Right lobe of liver (tissue), 6 donors: ENCODE measurements around the gene ZFP42. TPM values are rescaled to one million over a fixed set of nuclear protein-coding genes. Genes with fewer than 3 reads are reported as not detected.
A peak's percentile ranks its signal among the peaks of the same experiment; 100 is the strongest.

Experiments
- ATAC-seq, 4 donors: fragments of 200-7000 bp; cut with Tn5 transposase; one replicate each; pipeline ENCODE4 v1.9.1; 2020; ENCODE audit warnings: mild to moderate bottlenecking in 4 of 4, moderate library complexity in 4 of 4
- DNase-seq, 3 donors: peaks; one replicate each; pipeline ENCODE4 v3.0.0-alpha.2; 2020
- H3K27ac ChIP-seq, 3 donors: fragments of 200-600 bp; one replicate each; pipeline ENCODE4 v1.8.0; 2022
- H3K27me3 ChIP-seq, 2 donors: fragments of 200-600 bp; one replicate each; pipeline ENCODE4 v1.8.0; 2022
- H3K36me3 ChIP-seq, 4 donors: fragments of 200-600 bp; sonication (generic) in 1 of 4; one replicate each; pipeline versions ENCODE4 v1.5.1 to v1.8.0; 2017 to 2022; ENCODE audit warnings: control low read depth in 1 of 4
- H3K4me1 ChIP-seq, 4 donors: fragments of 200-600 bp; sonication (generic) in 1 of 4; one replicate each; pipeline versions ENCODE4 v1.5.1 to v1.8.0; 2017 to 2022; ENCODE audit warnings: control low read depth in 1 of 4
- H3K4me3 ChIP-seq, 3 donors: fragments of 200-600 bp; one replicate each; pipeline ENCODE4 v1.8.0; 2022
- H3K9me3 ChIP-seq, 4 donors: fragments of 200-600 bp; sonication (generic) in 1 of 4; one replicate each; pipeline versions ENCODE4 v1.5.1 to v1.8.0; 2017 to 2022; ENCODE audit warnings: control low read depth in 1 of 4
- POLR2A ChIP-seq: fragments of 450-650 bp; IDR thresholded peaks from one replicate; pipeline ENCODE4 v1.6.1; 2017; ENCODE audit warnings: antibody characterized with exemption, mild to moderate bottlenecking
- WGBS: methylation state at CpG from one replicate; pipeline ENCODE4 v1.1.6; 2018; ENCODE audit warnings: low coverage, low lambda C conversion rate; ENCODE audit not compliant: insufficient coverage; ENCODE audit errors: missing lambda C conversion rate; 5-methylcytosine and 5-hydroxymethylcytosine counted together
- intact Hi-C, 2 donors: fragments of 100-400 bp; cut with DNase I; formaldehyde crosslinking; loops; one replicate each; pipeline versions ENCODE4 v1.11.2 to v1.14.1; 2022
- long read RNA-seq: library from polyadenylated mRNA; unstranded; transcript quantifications from one replicate; pipeline ENCODE4 v2.0.0, GENCODE V29; 2019
- total RNA-seq, 6 experiments: library from RNA; depleted of rRNA in 2 of 6; stranded (reverse); fragments of >200 nt in 2 of 6; fragmentation: NEBNext Ultra II Directional in 3 of 6; extraction: Animal tissue kit (Norgen Biotek cat#: 25700) in 3 of 6; gene quantifications; one replicate each; pipeline versions ENCODE4 v1.1.0 to v1.2.4, GENCODE V29; 2016 to 2023
- TF ChIP-seq, protein P1 (sequence below), 4 donors: fragments of 200-600 bp in 3 of 4; fragments of 450-650 bp in 1 of 4; IDR thresholded peaks; one replicate each; pipeline versions ENCODE4 v1.5.1 to v1.8.0; 2016 to 2022; ENCODE audit warnings: antibody characterized with exemption in 4 of 4, mild to moderate bottlenecking in 2 of 4
- donor health status: DM: no; HTN: yes; CAD: no.
- donor health status: DM: no; HTN: no; CAD: no.
- donor health status: DM: no; HTN: no; CAD: no.
- donor health status: DM: no; HTN: yes; CAD: no.
- donor health status: DM: no; HTN: yes; CAD: no.

ZFP42 gene
- not detected for total RNA-seq
- long read RNA-seq: 0 reads

DNA sequence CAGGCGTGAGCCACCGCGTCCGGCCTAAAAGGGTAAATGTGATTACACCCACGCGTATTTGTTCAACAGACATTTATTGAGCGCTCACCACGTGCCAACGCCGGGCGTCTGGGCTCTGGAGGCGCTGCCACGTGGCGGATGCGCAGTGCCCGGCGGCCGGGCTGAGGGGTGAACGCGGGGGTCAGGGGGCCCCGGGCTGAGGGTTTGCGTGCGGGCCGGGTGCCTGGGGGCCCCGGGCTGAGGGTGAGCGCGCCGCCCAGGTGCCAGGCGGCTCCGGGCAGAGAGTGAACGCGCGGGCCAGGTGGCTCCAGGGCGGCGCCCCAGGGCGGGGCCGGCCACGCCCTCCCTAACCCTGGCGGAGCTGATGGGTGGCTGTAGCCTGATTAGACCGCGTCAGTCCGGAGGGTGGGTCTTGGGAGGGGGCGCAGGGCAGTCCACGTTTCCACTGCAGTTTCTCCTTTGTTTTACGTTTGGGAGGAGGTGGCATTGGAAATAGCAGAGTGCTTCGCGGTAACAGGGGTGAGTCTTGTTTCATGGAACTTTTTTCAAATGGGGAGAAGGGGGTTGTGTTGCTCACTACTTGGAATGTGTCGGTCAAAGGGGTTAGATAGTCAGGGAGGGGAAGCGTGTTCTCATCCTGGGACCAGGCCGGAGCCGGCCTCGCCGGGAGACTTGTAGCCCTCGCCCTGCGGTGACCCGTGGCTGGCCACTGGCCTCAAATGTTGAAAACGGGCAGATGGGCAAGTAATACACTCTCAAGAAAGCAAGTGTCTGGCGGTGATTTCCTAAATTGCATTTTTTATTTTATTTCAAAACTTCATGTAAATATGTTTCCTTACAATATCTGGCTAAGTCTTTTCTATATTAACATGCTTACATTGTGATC, at the start of gene ZFP42:
Gene ZFP42 (plus strand): TSS at position 450 of the 886 bp plus-strand sequence. CDS start 7,037 bp downstream, outside the sequence.
- Histone ChIP-seq H3K9me3 (no peaks in the 10 kb centered on the region), H3K4me1 (no peaks in the 10 kb centered on the region), H3K27me3 (no peaks in the 10 kb centered on the region), H3K4me3 (no peak within 1 kb of the TSS), H3K36me3 (no peaks in the 10 kb centered on the region), H3K27ac (no peak within 1 kb of the TSS)
- TF ChIP-seq, protein P1, sequence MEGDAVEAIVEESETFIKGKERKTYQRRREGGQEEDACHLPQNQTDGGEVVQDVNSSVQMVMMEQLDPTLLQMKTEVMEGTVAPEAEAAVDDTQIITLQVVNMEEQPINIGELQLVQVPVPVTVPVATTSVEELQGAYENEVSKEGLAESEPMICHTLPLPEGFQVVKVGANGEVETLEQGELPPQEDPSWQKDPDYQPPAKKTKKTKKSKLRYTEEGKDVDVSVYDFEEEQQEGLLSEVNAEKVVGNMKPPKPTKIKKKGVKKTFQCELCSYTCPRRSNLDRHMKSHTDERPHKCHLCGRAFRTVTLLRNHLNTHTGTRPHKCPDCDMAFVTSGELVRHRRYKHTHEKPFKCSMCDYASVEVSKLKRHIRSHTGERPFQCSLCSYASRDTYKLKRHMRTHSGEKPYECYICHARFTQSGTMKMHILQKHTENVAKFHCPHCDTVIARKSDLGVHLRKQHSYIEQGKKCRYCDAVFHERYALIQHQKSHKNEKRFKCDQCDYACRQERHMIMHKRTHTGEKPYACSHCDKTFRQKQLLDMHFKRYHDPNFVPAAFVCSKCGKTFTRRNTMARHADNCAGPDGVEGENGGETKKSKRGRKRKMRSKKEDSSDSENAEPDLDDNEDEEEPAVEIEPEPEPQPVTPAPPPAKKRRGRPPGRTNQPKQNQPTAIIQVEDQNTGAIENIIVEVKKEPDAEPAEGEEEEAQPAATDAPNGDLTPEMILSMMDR (IDR thresholded peaks at IDR 0.05): no peak
- TF ChIP-seq POLR2A: no peak
- 18% methylated on average over 36 of the region's 58 CpGs for WGBS
- intact Hi-C loops: no loop called here
- ATAC-seq (peak in 1 of 4 donors; percentile 37), DNase-seq (no peak)

DNA sequence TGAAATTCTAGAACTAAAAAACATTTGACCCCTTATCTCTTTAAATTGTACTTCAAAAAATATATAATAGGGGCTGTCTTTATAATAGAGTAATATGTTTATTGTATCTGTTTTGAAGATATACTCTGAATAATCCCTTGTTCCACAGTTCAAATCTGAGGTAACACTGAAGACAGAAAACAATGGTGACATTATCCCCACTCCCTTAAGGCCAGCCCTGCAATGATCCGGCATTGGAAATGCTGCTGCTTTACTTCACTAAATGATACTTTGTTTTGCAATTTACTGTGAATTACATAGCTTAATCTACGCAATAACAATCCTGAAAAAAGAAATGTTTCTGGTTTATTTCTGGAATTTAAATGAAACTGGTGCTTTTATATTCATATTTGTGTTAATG, 34.4 kb upstream of the ZFP42 start:
- Histone ChIP-seq H3K4me3 (no peak overlapping the region), H3K36me3 (no peaks in the 10 kb centered on the region), H3K4me1 (no peaks in the 10 kb centered on the region), H3K27me3 (no peaks in the 10 kb centered on the region), H3K9me3 (no peaks in the 10 kb centered on the region), H3K27ac (no peak overlapping the region)
- DNase-seq (no peak), ATAC-seq (no peak)
- 62% methylated on average over 2 of the region's 2 CpGs for WGBS
- no peak for TF ChIP-seq POLR2A
- TF ChIP-seq, protein P1 (IDR thresholded peaks at IDR 0.05): no peak
- intact Hi-C loops: no loop called here

DNA sequence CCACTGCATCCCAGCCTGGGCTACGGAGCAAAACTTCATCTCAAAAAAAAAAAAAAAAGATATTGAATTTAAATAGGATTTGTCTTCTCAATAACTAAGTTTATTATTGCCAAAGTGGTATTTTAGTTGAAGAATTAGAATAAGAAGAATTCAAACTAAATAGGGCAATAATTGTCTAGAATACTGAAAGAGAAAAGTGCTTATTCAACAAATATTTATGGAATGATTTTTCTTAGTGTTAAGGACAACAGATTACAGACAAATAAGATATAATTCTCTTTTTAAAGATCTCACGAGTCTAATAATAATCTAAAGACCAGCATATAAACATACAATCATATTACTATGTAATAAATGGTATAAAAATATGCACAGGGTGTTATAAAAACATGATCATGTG, 33.6 kb upstream of the ZFP42 start:
- Histone ChIP-seq H3K9me3 (no peaks in the 10 kb centered on the region), H3K4me3 (no peak overlapping the region), H3K27ac (no peak overlapping the region), H3K4me1 (no peaks in the 10 kb centered on the region), H3K27me3 (no peaks in the 10 kb centered on the region), H3K36me3 (no peaks in the 10 kb centered on the region)
- DNase-seq: no peak
- no peak for TF ChIP-seq POLR2A
- TF ChIP-seq, protein P1 (IDR thresholded peaks at IDR 0.05): no peak
- no peak for ATAC-seq
- 60% methylated on average over 2 of the region's 2 CpGs for WGBS
- intact Hi-C loops: no loop called here

DNA sequence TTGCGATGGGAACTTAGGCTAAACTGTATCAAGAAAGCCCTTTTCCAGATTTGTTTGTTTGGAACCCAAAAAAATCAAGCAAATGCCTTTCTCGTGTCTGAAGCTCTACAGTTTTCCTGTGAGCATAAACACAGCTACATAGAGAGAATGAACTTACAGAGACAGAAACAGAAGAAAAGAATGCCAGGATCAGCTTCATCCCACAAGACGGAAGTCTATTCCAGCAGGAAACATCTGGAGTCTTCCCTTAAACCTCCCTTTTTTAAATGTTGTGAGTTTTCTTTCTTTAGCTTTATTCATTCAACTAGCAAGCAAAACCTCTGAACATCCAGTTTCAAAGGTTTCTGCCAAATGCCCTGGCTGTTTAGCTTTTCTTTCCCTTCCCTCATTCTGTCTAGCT, 32.6 kb upstream of the ZFP42 start:
- Histone ChIP-seq H3K27ac (no peak overlapping the region), H3K4me1 (no peaks in the 10 kb centered on the region), H3K9me3 (no peaks in the 10 kb centered on the region), H3K4me3 (no peak overlapping the region), H3K36me3 (no peaks in the 10 kb centered on the region), H3K27me3 (no peaks in the 10 kb centered on the region)
- DNase-seq (no peak), ATAC-seq (no peak)
- TF ChIP-seq, protein P1 (IDR thresholded peaks at IDR 0.05): no peak
- TF ChIP-seq POLR2A: no peak
- WGBS: 15% methylated on average over 3 of the region's 3 CpGs
- intact Hi-C loops: no loop called here
